HepG2 (cell line): ENCODE measurements around the gene CYB5A. TPM values are rescaled to one million over a fixed set of nuclear protein-coding genes. Genes with fewer than 3 reads are reported as not detected.

Source experiments
- BORCS8-MEF2B ChIP-seq: sonication (generic); formaldehyde crosslinking; IDR thresholded peaks from 2 replicates; pipeline ENCODE4 v1.8.0; 2022; ENCODE audit warnings: mild to moderate bottlenecking, missing genetic modification reagents
- CEBPG ChIP-seq: IDR thresholded peaks from 2 replicates; pipeline ENCODE4 v1.6.1; 2016
- ETV5 ChIP-seq: IDR thresholded peaks from 2 replicates; pipeline ENCODE4 v1.6.1; 2018; ENCODE audit warnings: missing biosample characterization, missing genetic modification reagents, inconsistent platforms, borderline replicate concordance
- GATAD2A ChIP-seq: IDR thresholded peaks from 2 replicates; pipeline ENCODE4 v1.6.1; 2016
- HMG20A ChIP-seq: IDR thresholded peaks from 2 replicates; pipeline ENCODE4 v1.6.1; 2016; ENCODE audit warnings: borderline replicate concordance
- PRMT3 ChIP-seq: sonication (generic); formaldehyde crosslinking; IDR thresholded peaks from 2 replicates; pipeline ENCODE4 v1.8.1; 2022; ENCODE audit warnings: low read depth, mild to moderate bottlenecking, moderate library complexity, missing genetic modification reagents, borderline replicate concordance
- RARA ChIP-seq: IDR thresholded peaks from 2 replicates; pipeline ENCODE4 v1.6.1; 2016; ENCODE audit warnings: missing genetic modification reagents, missing compliant biosample characterization
- SIX1 ChIP-seq: sonication (generic); formaldehyde crosslinking; IDR thresholded peaks from 2 replicates; pipeline ENCODE4 v1.4.0; 2020; ENCODE audit warnings: missing genetic modification reagents, borderline replicate concordance
- SRSF1 ChIP-seq: fragments of 200-400 bp; formaldehyde crosslinking; optimal IDR thresholded peaks from 2 replicates; pipeline ENCODE3; 2017; ENCODE audit warnings: mild to moderate bottlenecking, low read depth, low read length, moderate library complexity
- ZGPAT ChIP-seq: IDR thresholded peaks from 2 replicates; pipeline ENCODE4 v1.6.1; 2016; ENCODE audit warnings: mild to moderate bottlenecking
- ZMYM4 ChIP-seq: sonication (generic); formaldehyde crosslinking; IDR thresholded peaks from 2 replicates; pipeline ENCODE4 v1.8.1; 2023; ENCODE audit warnings: mild to moderate bottlenecking, missing genetic modification reagents
- ZNF136 ChIP-seq: sonication (generic); formaldehyde crosslinking; IDR thresholded peaks from 2 replicates; pipeline ENCODE4 v1.8.1; 2022; ENCODE audit warnings: low read depth, mild to moderate bottlenecking, moderate library complexity, missing genetic modification reagents
- ZNF337 ChIP-seq: sonication (generic); formaldehyde crosslinking; IDR thresholded peaks from 2 replicates; pipeline ENCODE4 v1.5.1; 2020; ENCODE audit warnings: missing genetic modification reagents, low read depth, mild to moderate bottlenecking, borderline replicate concordance
- ZNF564 ChIP-seq: sonication (generic); formaldehyde crosslinking; IDR thresholded peaks from 2 replicates; pipeline ENCODE4 v1.8.1; 2023; ENCODE audit warnings: mild to moderate bottlenecking, missing genetic modification reagents
- ZNF670 ChIP-seq: sonication (generic); formaldehyde crosslinking; IDR thresholded peaks from 2 replicates; pipeline ENCODE4 v1.8.0; 2022; ENCODE audit warnings: mild to moderate bottlenecking, missing genetic modification reagents, borderline replicate concordance
- polyA plus RNA-seq, 8 experiments: library from polyadenylated mRNA; depleted of rRNA in 3 of 8; stranded (reverse) in 7 of 8; unstranded in 1 of 8; fragments of >200 nt; fragmentation: Illumina TruSeq in 4 of 8; extraction: Trizol in 4 of 8; gene quantifications; 2 replicates each; pipeline versions ENCODE4 v1.2.1 to v1.2.3, GENCODE V29; 2011 to 2016; ENCODE audit warnings: low read depth in 4 of 8, missing spikeins in 1 of 8, mixed read lengths in 1 of 8; ENCODE audit not compliant: insufficient read depth in 1 of 8
- total RNA-seq, 5 experiments: library from RNA; depleted of rRNA; stranded (reverse); fragments of >200 nt; fragmentation: Illumina TruSeq; extraction: Trizol; gene quantifications; 2 replicates each; pipeline ENCODE4 v1.2.3, GENCODE V29; 2016; ENCODE audit warnings: low read depth in 1 of 5
- TF ChIP-seq, protein P1 (sequence below): sonication (generic); formaldehyde crosslinking; IDR thresholded peaks from 2 replicates; pipeline ENCODE4 v1.5.1; 2020; ENCODE audit warnings: mild to moderate bottlenecking, missing genetic modification reagents, borderline replicate concordance
- TF ChIP-seq, protein P2 (sequence below): sonication (generic); formaldehyde crosslinking; IDR thresholded peaks from 2 replicates; pipeline ENCODE4 v1.5.0; 2020; ENCODE audit warnings: mild to moderate bottlenecking, missing genetic modification reagents, borderline replicate concordance

The CYB5A gene
- total and polyA plus RNA-seq, 2 of the 13 experiments (the other 11 are each of a cell fraction or from before 2014, with no cell fraction given): 215 to 356 TPM

- TF ChIP-seq, protein P1, sequence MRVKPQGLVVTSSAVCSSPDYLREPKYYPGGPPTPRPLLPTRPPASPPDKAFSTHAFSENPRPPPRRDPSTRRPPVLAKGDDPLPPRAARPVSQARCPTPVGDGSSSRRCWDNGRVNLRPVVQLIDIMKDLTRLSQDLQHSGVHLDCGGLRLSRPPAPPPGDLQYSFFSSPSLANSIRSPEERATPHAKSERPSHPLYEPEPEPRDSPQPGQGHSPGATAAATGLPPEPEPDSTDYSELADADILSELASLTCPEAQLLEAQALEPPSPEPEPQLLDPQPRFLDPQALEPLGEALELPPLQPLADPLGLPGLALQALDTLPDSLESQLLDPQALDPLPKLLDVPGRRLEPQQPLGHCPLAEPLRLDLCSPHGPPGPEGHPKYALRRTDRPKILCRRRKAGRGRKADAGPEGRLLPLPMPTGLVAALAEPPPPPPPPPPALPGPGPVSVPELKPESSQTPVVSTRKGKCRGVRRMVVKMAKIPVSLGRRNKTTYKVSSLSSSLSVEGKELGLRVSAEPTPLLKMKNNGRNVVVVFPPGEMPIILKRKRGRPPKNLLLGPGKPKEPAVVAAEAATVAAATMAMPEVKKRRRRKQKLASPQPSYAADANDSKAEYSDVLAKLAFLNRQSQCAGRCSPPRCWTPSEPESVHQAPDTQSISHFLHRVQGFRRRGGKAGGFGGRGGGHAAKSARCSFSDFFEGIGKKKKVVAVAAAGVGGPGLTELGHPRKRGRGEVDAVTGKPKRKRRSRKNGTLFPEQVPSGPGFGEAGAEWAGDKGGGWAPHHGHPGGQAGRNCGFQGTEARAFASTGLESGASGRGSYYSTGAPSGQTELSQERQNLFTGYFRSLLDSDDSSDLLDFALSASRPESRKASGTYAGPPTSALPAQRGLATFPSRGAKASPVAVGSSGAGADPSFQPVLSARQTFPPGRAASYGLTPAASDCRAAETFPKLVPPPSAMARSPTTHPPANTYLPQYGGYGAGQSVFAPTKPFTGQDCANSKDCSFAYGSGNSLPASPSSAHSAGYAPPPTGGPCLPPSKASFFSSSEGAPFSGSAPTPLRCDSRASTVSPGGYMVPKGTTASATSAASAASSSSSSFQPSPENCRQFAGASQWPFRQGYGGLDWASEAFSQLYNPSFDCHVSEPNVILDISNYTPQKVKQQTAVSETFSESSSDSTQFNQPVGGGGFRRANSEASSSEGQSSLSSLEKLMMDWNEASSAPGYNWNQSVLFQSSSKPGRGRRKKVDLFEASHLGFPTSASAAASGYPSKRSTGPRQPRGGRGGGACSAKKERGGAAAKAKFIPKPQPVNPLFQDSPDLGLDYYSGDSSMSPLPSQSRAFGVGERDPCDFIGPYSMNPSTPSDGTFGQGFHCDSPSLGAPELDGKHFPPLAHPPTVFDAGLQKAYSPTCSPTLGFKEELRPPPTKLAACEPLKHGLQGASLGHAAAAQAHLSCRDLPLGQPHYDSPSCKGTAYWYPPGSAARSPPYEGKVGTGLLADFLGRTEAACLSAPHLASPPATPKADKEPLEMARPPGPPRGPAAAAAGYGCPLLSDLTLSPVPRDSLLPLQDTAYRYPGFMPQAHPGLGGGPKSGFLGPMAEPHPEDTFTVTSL (CRISPR knock-in tag): peak; percentile 40; the same call in 1 of the 2 replicates
- TF ChIP-seq ETV5 (CRISPR knock-in tag) (peak; percentile 15; the same call in 1 of the 2 replicates), ZNF670 (CRISPR knock-in tag) (0 out of 2 replicates have a peak, but pooled peaks have one; percentile 28), ZGPAT (CRISPR knock-in tag) (peak; percentile 67), ZNF337 (CRISPR knock-in tag) (no peak), ZMYM4 (CRISPR knock-in tag) (peak; percentile 55), PRMT3 (no peak), GATAD2A (CRISPR knock-in tag) (peak; percentile 64; the same call in 1 of the 2 replicates), BORCS8-MEF2B (no peak), HMG20A (CRISPR knock-in tag) (peak; percentile 58; the same call in 1 of the 2 replicates), SRSF1 (no peak), ZNF136 (no peak), CEBPG (CRISPR knock-in tag) (peak; percentile 83), RARA (peak; percentile 62), ZNF564 (CRISPR knock-in tag) (no peak), SIX1 (0 out of 2 replicates have a peak, but pooled peaks have one; percentile 42)
- TF ChIP-seq, protein P2, sequence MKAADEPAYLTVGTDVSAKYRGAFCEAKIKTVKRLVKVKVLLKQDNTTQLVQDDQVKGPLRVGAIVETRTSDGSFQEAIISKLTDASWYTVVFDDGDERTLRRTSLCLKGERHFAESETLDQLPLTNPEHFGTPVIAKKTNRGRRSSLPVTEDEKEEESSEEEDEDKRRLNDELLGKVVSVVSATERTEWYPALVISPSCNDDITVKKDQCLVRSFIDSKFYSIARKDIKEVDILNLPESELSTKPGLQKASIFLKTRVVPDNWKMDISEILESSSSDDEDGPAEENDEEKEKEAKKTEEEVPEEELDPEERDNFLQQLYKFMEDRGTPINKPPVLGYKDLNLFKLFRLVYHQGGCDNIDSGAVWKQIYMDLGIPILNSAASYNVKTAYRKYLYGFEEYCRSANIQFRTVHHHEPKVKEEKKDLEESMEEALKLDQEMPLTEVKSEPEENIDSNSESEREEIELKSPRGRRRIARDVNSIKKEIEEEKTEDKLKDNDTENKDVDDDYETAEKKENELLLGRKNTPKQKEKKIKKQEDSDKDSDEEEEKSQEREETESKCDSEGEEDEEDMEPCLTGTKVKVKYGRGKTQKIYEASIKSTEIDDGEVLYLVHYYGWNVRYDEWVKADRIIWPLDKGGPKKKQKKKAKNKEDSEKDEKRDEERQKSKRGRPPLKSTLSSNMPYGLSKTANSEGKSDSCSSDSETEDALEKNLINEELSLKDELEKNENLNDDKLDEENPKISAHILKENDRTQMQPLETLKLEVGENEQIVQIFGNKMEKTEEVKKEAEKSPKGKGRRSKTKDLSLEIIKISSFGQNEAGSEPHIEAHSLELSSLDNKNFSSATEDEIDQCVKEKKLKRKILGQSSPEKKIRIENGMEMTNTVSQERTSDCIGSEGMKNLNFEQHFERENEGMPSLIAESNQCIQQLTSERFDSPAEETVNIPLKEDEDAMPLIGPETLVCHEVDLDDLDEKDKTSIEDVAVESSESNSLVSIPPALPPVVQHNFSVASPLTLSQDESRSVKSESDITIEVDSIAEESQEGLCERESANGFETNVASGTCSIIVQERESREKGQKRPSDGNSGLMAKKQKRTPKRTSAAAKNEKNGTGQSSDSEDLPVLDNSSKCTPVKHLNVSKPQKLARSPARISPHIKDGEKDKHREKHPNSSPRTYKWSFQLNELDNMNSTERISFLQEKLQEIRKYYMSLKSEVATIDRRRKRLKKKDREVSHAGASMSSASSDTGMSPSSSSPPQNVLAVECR: peak; percentile 18; the same call in 1 of the 2 replicates
Observed at GRCh38 chr18:74316257-74317170, 24.8 kb upstream of the CYB5A start (continued).
